Astrocyte (in vitro differentiated cells and primary cell): ENCODE measurements around the gene ABCF3. TPM values are rescaled to one million over a fixed set of nuclear protein-coding genes. Genes with fewer than 3 reads are reported as not detected.

Experiments
- DNase-seq: peaks from one replicate; pipeline ENCODE4 v3.0.0-alpha.2; 2010; ENCODE audit warnings: low read depth
- FAIRE-seq: peaks from 2 replicates; lab custom pipeline; 2011; peaks lifted over from hg19 to GRCh38; lab: Jason Lieb, UNC
- H2AFZ ChIP-seq: 2 replicates; pipeline ENCODE4 v1.6.0; 2012; ENCODE audit warnings: low read depth, low read length, inconsistent platforms
- H3K27ac ChIP-seq: 2 replicates; pipeline ENCODE4 v1.5.1; 2011; ENCODE audit warnings: low read depth, low read length, inconsistent platforms
- H3K27me3 ChIP-seq: 2 replicates; pipeline ENCODE4 v1.6.0; 2011; ENCODE audit warnings: low read length, inconsistent platforms; ENCODE audit not compliant: insufficient read depth
- H3K36me3 ChIP-seq: 2 replicates; pipeline ENCODE4 v1.5.1; 2011; ENCODE audit warnings: low read length, inconsistent platforms; ENCODE audit not compliant: insufficient read depth
- H3K4me1 ChIP-seq: 2 replicates; pipeline ENCODE4 v1.5.1; 2011; ENCODE audit warnings: low read length, inconsistent platforms; ENCODE audit not compliant: insufficient read depth
- H3K4me2 ChIP-seq: 2 replicates; pipeline ENCODE4 v1.6.0; 2012; ENCODE audit warnings: low read length, inconsistent platforms
- H3K4me3 ChIP-seq: 2 replicates; pipeline ENCODE4 v1.5.1; 2011; ENCODE audit warnings: low read depth, mild to moderate bottlenecking, low read length, inconsistent platforms; ENCODE audit not compliant: insufficient read depth
- H3K79me2 ChIP-seq: 2 replicates; pipeline ENCODE4 v1.6.0; 2012; ENCODE audit warnings: mild to moderate bottlenecking, low read length, inconsistent platforms; ENCODE audit not compliant: insufficient read depth
- H3K9ac ChIP-seq: 2 replicates; pipeline ENCODE4 v1.6.0; 2012; ENCODE audit warnings: mild to moderate bottlenecking, low read length, inconsistent platforms
- H3K9me3 ChIP-seq: 2 replicates; pipeline ENCODE4 v1.5.1; 2012; ENCODE audit warnings: low read depth, mild to moderate bottlenecking, low read length, inconsistent platforms; ENCODE audit not compliant: insufficient read depth
- H4K20me1 ChIP-seq: 2 replicates; pipeline ENCODE4 v1.6.0; 2012; ENCODE audit warnings: low read length, inconsistent platforms; ENCODE audit not compliant: insufficient read depth
- H3K27ac Mint-ChIP-seq: one replicate; pipeline ENCODE4 v1.8.0; 2021; ENCODE audit warnings: mild to moderate bottlenecking, mixed read lengths; ENCODE audit not compliant: unreplicated experiment
- H3K27me3 Mint-ChIP-seq: one replicate; pipeline ENCODE4 v1.8.0; 2021; ENCODE audit warnings: low read depth, mixed read lengths; ENCODE audit not compliant: unreplicated experiment
- H3K36me3 Mint-ChIP-seq: one replicate; pipeline ENCODE4 v1.8.0; 2021; ENCODE audit warnings: low read depth, mixed read lengths; ENCODE audit not compliant: unreplicated experiment
- H3K4me1 Mint-ChIP-seq: one replicate; pipeline ENCODE4 v1.8.0; 2021; ENCODE audit warnings: low read depth, mixed read lengths; ENCODE audit not compliant: unreplicated experiment
- H3K4me3 Mint-ChIP-seq: one replicate; pipeline ENCODE4 v1.8.0; 2021; ENCODE audit warnings: mild to moderate bottlenecking, moderate library complexity, mixed read lengths; ENCODE audit not compliant: unreplicated experiment
- H3K9me3 Mint-ChIP-seq: one replicate; pipeline ENCODE4 v1.8.0; 2021; ENCODE audit warnings: mild to moderate bottlenecking, mixed read lengths; ENCODE audit not compliant: unreplicated experiment
- EZH2 ChIP-seq: IDR thresholded peaks from 2 replicates; pipeline ENCODE4 v1.6.1; 2012; ENCODE audit warnings: mild to moderate bottlenecking, low read length, inconsistent platforms; ENCODE audit not compliant: insufficient read depth
- total RNA-seq: library from RNA; stranded (reverse); gene quantifications from 2 replicates; pipeline ENCODE4 v1.2.1, GENCODE V29; 2021
- TF ChIP-seq, protein P1 (sequence below): IDR thresholded peaks from 2 replicates; pipeline ENCODE4 v1.5.1; 2011; ENCODE audit warnings: low read depth, mild to moderate bottlenecking, inconsistent platforms, low read length, moderate library complexity; ENCODE audit not compliant: insufficient read depth

Gene ABCF3
- total RNA-seq, 1 donor from 2014 or later, result 70.9 TPM

DNA sequence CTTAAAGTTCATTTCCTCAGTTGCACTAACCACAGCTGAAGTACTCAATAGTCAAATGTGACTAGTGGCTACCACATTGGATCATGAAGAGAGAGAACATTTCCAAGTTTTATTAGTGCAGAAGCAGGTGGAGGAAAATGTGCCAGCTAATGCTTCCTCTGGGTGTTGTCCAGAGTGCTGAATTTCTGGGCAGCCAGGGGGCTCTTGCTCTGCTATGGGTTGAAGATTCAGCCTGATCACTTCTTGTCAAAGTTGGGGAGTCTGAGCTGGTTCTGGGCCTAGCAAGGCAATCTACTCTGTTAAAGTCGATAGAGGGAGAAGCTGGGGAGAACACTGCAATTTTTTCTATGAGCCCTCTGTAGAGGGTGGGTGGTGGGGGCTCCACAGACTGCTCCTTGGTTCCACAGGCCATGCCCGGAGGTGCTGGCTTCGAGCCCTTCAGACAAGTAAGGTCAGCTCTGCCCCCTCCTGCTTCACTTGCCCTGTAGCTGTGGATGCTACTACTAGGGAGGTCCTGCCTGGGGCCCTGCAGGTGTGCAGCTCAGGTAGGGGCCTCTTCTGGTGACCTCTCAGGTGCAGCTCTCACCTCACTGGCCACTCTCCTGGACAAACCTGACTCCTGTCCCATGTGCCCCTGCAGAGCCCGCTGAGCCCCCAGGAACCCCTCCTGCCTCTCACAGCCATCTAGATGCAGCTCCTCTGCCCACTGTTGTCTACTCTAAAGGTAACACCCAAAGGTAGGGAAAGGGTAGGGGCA is 54.6 kb downstream of the ABCF3 start:
- H3K27me3 Mint-ChIP-seq, result peaks cover 35% of the 10 kb centered on the region
- no peaks in the 10 kb centered on the region for H3K9me3 Mint-ChIP-seq
- Histone ChIP-seq H3K4me3 (no peak overlapping the region), H2AFZ (no peak overlapping the region), H3K4me1 (no peaks in the 10 kb centered on the region), H3K36me3 (peaks cover 2% of the 10 kb centered on the region), H3K4me2 (no peak overlapping the region), H3K27ac (no peak overlapping the region), H3K9me3 (no peaks in the 10 kb centered on the region), H3K9ac (no peak overlapping the region), H3K79me2 (no peaks in the 10 kb centered on the region), H3K27me3 (peaks cover 4% of the 10 kb centered on the region), H4K20me1 (peaks cover 40% of the 10 kb centered on the region)
- H3K4me3 Mint-ChIP-seq, result no peak overlapping the region
- no peak overlapping the region for H3K27ac Mint-ChIP-seq
- FAIRE-seq (no peak), DNase-seq (no peak)
- H3K36me3 Mint-ChIP-seq, result no peaks in the 10 kb centered on the region
- TF ChIP-seq EZH2, result no peak
- TF ChIP-seq, protein P1, sequence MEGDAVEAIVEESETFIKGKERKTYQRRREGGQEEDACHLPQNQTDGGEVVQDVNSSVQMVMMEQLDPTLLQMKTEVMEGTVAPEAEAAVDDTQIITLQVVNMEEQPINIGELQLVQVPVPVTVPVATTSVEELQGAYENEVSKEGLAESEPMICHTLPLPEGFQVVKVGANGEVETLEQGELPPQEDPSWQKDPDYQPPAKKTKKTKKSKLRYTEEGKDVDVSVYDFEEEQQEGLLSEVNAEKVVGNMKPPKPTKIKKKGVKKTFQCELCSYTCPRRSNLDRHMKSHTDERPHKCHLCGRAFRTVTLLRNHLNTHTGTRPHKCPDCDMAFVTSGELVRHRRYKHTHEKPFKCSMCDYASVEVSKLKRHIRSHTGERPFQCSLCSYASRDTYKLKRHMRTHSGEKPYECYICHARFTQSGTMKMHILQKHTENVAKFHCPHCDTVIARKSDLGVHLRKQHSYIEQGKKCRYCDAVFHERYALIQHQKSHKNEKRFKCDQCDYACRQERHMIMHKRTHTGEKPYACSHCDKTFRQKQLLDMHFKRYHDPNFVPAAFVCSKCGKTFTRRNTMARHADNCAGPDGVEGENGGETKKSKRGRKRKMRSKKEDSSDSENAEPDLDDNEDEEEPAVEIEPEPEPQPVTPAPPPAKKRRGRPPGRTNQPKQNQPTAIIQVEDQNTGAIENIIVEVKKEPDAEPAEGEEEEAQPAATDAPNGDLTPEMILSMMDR, result no peak
- no peaks in the 10 kb centered on the region for H3K4me1 Mint-ChIP-seq

DNA sequence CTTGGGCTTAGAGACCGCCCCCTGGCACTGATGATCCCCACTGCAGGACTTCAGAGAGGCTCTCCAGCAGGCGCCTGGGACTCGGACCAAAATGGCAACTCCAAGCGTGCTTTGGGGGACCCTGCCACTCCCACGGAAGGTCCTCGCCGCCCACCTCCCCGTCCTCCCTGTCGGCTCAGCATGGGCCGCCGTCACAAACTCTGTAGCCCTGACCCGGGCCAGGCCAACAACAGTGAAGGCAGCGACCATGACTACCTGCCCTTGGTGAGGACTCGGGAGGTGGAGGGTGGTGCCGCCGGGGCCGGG is 55.1 kb downstream of the ABCF3 start:
- Histone ChIP-seq H3K9ac (no peak overlapping the region), H3K4me2 (no peak overlapping the region), H3K27me3 (peaks cover 4% of the 10 kb centered on the region), H3K4me1 (no peaks in the 10 kb centered on the region), H3K36me3 (peaks cover 2% of the 10 kb centered on the region), H3K27ac (no peak overlapping the region), H3K4me3 (no peak overlapping the region), H3K79me2 (no peaks in the 10 kb centered on the region), H3K9me3 (no peaks in the 10 kb centered on the region), H2AFZ (no peak overlapping the region), H4K20me1 (peaks cover 45% of the 10 kb centered on the region)
- TF ChIP-seq EZH2, result no peak
- TF ChIP-seq, protein P1, result no peak
- no peaks in the 10 kb centered on the region for H3K4me1 Mint-ChIP-seq
- no peak overlapping the region for H3K27ac Mint-ChIP-seq
- peaks cover 30% of the 10 kb centered on the region for H3K27me3 Mint-ChIP-seq
- no peaks in the 10 kb centered on the region for H3K9me3 Mint-ChIP-seq
- DNase-seq, result no peak
- H3K36me3 Mint-ChIP-seq, result no peaks in the 10 kb centered on the region
- FAIRE-seq, result no peak
- H3K4me3 Mint-ChIP-seq, result no peak overlapping the region

DNA sequence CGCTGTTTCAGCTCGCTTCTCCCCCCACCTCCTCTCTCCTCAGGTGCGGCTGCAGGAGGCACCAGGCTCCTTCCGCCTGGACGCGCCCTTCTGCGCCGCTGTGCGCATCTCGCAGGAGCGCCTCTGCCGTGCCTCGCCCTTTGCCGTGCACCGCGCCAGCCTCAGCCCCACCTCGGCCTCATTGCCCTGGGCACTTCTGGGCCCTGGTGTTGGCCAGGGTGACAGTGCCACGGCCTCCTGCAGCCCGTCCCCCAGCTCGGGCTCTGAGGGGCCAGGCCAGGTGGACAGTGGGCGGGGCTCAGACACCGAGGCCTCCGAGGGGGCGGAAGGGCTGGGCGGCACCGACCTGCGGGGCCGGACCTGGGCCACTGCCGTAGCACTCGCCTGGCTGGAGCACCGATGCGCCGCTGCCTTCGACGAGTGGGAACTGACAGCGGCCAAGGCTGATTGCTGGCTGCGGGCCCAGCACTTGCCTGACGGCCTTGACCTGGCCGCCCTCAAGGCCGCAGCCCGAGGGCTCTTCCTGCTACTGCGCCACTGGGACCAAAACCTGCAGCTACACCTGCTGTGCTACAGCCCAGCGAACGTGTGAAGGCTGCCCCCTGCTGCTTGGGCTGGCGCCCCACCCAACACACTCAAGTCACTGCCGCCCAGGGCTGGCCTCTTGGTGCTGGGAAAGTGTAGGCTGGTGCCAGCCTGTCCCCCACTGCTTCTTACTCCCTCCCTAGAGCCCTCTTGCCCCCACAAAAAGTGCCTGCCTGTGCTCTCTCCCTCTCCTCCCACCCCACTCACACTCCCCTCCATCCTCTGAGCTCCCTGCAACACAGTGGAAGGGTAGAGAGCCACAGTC is 55.7 kb downstream of the ABCF3 start:
- Mint-ChIP-seq H3K4me3 (no peak overlapping the region), H3K27ac (no peak overlapping the region), H3K4me1 (no peaks in the 10 kb centered on the region), H3K27me3 (peaks cover 30% of the 10 kb centered on the region), H3K36me3 (no peaks in the 10 kb centered on the region), H3K9me3 (no peaks in the 10 kb centered on the region)
- H3K4me1 ChIP-seq, result no peaks in the 10 kb centered on the region
- peaks cover 4% of the 10 kb centered on the region for H3K27me3 ChIP-seq
- TF ChIP-seq EZH2, result no peak
- TF ChIP-seq, protein P1, result peak; percentile 25
- FAIRE-seq (no peak), DNase-seq (no peak)
- no peak overlapping the region for H2AFZ ChIP-seq
- no peaks in the 10 kb centered on the region for H3K79me2 ChIP-seq
- no peaks in the 10 kb centered on the region for H3K9me3 ChIP-seq
- H3K36me3 ChIP-seq, result peaks cover 2% of the 10 kb centered on the region
- H4K20me1 ChIP-seq, result peaks cover 47% of the 10 kb centered on the region
- no peak overlapping the region for H3K27ac ChIP-seq
- H3K9ac ChIP-seq, result no peak overlapping the region
- H3K4me3 ChIP-seq, result no peak overlapping the region
- no peak overlapping the region for H3K4me2 ChIP-seq
